Fibroblast of skin of back (primary cell): ENCODE data around the gene SYT2.

Experiments used
- DNase-seq: peaks from one replicate; pipeline ENCODE4 v3.0.0-alpha.2; 2013

SYT2 gene

GRCh38 chr1:202704601-202705000 lies 5.7 kb downstream of the SYT2 start:
- DNase-seq: no peak

GRCh38 chr1:202703191-202703590 lies 7.1 kb downstream of the SYT2 start:
- no peak for DNase-seq

DNA sequence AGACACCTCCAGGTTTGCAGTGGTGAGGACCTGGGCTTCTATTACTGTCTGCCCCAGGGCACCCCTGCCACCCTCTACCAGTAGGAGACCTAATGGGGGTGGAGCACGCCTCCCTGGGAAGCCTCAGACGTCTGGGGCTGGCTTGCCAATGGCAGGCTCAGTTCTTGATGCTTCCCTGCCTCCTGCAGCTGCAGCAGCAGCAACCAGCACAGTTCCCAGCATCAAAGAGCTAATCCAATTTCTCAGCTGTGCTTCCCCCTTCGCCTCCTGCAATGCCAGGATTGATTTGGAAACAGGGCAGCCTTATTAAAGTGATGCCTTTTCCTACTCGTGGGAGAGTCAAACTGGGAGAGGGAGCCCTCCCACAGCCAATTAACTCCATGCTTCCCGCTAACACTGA lies 8.2 kb downstream of the SYT2 start:
- no peak for DNase-seq

DNA sequence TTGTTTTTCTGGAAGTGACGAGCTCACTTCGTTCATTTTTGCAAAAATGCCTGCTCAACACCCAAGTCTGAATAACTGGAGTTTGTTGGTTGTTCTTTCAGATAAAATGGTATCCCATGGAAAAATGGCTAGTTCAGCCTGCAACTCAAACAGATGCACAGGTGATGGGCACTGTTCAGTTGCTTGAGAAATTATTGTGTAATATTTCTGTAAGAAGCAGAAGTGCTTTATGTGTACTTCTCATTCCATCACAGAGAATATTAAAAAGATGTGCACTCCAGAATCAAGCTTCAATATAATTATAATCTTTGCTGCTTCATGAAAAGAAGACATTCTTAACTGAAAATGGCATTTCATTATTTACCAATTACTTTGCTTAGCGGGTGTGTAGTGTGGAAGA lies 9.1 kb downstream of the SYT2 start:
- no peak for DNase-seq

DNA sequence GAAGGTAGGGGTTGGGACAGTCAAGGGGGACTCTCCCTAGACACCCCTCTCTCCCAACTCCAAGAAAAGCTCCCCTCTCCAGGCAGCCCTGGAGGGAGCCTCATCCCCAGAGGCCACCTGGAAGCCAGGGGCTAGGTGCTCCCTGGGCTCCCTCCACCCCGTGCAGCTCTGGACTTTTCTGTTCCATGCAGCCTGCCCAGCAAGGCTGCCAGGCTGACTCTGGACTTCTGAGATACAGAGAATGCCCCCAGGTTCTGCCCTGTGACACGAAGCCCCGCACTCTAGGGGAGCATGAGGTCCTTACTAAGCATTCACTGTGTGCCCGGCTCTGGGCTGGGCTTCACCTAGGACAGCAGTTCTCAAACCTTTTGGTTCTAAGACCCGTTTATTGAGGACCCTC lies 10.2 kb downstream of the SYT2 start:
- DNase-seq: no peak

GRCh38 chr1:202698276-202698675 lies 12.0 kb downstream of the SYT2 start:
- no peak for DNase-seq

DNA sequence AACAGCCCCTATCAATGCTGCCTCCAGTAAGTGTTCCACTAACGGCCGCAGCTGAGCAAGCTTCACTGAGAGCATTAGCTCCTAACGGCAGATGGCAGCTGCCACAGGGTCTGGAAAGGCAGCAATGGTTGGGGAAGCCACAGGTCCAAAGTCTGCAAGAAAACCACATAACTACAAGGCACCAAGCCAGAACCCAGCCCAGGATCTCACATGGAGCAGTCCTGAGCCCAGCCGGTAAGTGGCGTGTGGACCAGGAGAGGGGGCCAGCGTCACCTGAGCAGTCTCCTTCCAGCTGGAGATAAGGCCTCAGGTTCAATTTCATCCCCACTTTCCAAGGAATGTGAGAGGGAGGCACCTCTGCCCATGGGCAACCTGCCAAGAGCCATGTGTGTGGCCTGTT lies 13.2 kb downstream of the SYT2 start:
- no peak for DNase-seq

- DNase-seq: no peak
Measured at GRCh38 chr1:202694314-202694713, 15.9 kb downstream of the SYT2 start.

DNA sequence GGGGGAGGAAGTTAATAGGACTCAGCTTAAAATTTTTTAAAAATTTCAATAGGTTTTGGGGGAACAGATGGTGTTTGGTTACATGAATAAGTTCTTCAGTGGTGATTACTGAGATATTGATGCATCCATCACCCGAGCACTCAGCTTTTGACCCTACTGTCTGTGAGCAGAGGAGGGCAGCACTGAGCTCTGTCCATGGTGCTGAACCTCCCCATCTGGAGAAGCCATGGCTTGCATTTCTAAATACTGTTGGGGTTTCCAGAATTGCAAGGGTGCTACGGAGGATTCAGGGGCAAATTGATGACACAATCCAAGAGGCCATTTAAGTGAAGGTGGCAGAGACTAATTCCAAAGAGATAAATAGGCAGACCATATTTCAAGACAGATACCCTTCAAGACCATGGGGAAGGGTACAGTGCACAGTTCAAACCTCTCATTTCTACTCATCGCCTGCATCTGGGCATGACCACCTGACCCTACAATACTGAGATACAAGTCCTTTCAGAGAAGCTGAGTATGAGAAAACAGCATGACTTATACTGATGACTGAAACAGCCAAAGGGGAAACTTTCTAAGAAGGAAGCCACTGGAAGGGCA lies 17.2 kb downstream of the SYT2 start:
- peak; percentile 69 for DNase-seq

GRCh38 chr1:202691816-202692215 lies 18.4 kb downstream of the SYT2 start:
- DNase-seq: no peak

GRCh38 chr1:202689493-202690342 lies 20.5 kb downstream of the SYT2 start:
- DNase-seq: no peak

DNA sequence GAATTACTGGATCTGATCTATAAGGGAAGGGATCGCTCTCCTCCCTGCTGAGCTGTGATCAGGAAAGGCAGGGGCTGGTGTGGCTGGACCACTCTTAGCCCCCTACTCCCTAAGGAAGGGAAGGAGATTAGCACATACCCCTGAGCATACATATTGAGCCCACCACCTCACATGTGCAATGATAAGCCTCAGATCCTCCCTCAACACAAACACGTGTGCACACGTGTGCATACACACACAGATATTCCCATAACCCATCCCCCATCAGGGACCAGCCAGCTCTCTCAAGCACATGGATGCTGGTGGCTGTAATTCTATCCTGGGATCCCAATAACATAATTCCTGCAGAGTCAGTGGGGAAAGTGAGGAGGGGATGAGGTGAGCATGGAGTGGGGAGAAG lies 21.2 kb downstream of the SYT2 start:
- DNase-seq: no peak

GRCh38 chr1:202688401-202688800 lies 21.9 kb downstream of the SYT2 start:
- DNase-seq: no peak

DNA sequence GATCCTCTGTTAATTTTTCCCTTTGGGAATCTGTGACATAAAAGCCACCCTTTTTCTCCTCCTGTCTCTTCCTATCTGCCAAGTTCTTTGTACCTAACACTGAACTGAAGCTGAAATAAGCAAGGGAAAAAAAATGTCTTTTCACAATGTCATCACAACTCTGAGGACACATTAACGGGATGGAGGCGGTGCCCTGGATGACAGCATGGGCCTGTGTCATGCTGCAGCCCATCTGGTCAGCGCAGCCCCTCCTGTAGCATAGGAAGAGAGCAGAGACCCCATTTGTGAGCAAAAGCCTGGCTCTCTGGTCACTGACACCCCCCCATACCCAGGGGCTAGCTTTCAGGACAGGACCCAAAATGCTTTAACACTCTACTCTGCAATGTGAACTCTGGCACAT lies 22.5 kb downstream of the SYT2 start:
- no peak for DNase-seq

- DNase-seq: no peak
Measured at GRCh38 chr1:202687370-202687769, 22.9 kb downstream of the SYT2 start.

- DNase-seq: no peak
Measured at GRCh38 chr1:202685641-202686040, 24.6 kb downstream of the SYT2 start.

DNA sequence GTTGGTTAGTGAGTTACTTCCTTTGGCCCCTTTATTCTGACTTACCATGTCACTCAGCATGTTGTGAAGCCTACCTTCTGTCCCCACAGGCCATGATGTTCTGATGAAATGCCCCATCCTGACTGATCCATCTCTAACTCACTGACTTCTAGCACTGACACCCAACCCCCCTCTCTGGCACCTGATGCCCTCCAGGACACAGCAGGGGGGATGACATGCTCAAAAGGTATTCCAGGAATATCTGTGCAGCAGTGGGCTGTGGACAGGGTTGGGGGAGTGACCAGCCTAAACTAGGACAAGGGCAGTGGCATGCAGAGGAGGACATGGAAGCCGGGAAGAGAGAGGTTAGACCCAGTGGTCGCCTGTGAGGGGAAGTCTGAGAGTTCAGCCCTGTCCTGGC lies 25.5 kb downstream of the SYT2 start:
- no peak for DNase-seq

DNA sequence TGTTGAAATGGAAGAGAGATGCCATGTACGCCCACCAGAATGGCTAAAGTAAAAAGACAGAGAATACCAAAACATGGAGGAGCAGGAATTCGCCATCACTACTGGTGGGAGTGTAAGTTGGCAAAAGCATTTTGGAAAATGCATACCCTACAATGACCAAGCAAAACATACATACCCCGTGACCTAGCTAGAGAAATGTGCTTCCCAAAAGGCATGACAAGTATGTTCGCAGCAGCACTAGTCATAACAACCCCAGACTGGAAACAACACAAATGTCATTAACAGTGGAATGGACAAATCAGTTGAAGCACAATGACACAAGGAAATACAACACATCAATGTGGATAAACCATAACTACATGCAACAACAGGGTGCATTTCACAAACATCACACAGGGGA lies 27.2 kb downstream of the SYT2 start:
- peak; percentile 7 for DNase-seq

- DNase-seq: no peak
Measured at GRCh38 chr1:202682477-202682876, 27.8 kb downstream of the SYT2 start.

- no peak for DNase-seq
Measured at GRCh38 chr1:202681736-202682420, 28.4 kb downstream of the SYT2 start.

DNA sequence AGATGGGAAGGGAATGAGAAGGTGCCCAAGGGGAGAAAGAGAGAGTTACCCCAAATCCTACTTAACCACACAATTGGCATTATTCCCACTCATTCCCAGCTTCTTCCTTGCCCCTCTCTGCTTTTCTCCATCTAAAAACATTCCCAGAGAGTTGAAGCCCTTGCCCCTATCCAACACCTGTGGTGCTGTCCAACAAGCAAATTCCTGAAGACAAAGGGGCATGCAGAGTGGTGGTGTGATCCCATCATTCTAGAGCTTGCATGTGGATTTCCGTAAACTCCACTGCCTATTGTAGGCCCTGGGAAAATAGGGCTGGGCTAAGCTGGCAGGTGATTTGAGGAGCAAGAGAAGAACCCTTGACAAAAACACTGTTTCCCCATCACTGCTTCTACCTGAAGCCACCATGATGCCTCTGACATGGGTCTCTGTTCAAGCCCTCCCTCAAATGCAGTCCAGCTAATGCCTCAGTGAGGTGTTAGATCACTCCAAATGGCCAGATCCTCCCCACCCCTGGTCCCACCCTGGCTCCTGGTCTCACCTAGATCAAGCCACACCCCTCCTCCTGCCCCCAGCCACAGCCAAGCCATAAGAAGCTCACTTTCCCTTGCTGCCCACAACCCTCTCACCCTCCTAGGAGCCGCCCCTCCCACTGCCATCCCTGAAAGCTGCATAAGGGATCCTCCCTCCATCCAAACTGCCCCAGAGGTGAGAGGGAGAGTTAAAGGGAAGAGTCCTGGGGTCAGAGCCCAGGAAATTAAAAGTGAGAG lies 29.5 kb downstream of the SYT2 start:
- DNase-seq: no peak

DNA sequence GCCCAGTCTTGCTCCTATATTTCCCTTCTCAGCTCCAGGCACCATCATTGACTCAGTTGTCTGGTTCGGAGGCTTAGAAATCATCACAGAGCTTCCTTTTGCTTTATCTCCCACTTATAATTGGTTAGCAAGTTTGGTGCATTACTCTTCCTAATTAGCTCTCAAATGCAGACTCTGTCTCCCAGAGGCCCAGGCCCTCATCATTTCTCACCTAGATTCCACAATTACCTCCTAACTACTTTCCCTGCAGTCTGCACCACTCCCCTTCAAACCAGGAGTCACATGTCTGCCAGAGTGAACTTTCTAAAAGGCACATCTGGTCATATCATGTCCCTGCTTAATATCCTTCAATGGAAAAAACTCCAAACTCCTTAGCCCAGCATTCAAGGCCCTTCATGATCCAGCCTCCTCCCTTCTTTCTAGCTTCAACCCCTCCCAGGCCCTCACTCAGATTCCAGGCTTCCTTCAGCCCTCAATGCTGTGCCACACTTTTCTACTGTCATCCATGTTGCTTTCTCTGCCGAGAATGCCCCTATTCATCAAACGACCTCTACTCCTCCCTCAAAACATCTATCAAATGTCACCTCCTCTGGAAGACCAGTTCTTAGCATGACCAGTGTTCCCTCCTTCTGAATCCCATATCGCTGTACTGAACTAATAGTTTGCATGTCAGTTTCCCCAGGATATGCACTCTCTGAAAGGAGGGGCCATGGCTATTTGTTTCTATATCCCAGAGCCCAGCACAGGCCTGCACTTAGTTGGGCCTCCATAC lies 30.7 kb downstream of the SYT2 start:
- no peak for DNase-seq
